ENCODE data around the gene UVRAG.

Gene UVRAG

DNA sequence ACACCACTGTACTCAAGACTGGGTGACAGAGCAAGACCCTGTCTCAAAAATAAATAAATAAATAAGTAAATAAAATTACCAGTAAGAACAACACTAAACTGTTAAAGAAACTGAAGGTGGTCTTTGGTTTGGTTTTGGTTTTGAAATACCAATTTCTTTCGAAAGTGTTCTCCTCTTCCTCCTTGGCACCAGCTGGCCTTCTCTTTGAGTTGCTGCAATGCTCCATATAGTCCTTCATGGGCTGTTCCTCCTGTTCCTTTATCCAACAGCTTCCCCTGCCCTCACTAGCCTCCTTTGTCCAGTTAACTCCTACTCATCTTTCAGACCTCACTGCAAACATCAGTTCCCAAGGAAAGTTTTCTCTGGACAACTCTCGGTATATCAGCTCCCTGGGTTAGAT is 5.0 kb upstream of the UVRAG start:
- no peak for DNase-seq (ENCODE audit: low spot score)

DNA sequence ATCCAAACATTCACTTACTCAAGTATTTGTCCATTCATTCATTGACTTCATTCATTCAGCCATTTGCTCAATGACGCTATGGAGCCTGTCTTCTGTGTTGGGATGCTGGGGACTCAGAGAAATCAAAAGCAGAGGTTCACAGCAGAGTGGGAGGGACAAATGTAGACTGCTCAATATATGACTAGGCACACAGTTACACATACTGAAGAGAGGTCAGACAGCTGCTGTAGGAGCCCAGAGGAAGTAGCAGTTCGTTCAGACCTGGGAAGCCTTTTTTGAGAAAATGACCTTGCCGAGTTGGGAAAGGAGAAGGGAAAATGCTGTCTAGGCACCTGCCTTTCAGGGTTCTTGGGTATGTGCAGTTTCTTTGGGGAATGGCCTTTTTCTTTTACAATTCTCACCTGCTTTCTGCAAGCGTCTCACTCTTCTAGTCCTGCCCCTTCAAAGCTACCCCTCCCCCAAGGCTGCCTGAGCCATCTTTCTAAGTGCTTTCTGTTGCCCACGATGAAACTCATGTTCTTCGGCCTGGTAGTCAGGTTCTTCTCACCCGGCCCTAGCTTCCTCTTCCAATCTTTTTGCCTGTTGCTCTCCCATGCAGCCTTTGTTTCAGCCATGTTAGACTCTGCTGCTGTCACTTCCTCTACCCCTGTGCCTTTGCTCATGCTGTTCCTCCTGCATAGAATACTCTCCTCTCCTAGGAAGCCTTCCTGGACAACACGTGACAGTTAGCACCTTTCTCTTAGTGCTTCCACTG is 4.2 kb upstream of the UVRAG start:
- DNase-seq (ENCODE audit: low spot score) = no peak

DNA sequence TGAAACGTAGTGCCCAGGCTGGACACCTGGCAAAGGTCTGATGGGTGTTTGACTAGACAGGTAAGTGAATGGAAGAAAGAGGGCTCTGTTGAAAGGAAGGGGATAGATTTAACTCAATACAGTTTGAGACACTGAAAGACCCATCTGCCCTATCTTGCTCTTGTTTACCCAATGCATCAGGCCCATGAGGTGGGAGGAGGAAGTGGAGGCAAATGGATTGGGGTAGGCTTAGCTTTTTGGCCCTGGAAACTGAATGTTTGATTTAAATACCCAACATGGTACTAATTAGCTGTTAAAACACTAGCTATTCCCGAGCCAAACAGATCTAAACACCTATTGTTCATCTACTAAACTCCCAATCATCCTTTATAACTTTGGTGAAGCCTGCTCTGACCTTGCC is 3.5 kb upstream of the UVRAG start:
- no peak for DNase-seq (ENCODE audit: low spot score)

DNA sequence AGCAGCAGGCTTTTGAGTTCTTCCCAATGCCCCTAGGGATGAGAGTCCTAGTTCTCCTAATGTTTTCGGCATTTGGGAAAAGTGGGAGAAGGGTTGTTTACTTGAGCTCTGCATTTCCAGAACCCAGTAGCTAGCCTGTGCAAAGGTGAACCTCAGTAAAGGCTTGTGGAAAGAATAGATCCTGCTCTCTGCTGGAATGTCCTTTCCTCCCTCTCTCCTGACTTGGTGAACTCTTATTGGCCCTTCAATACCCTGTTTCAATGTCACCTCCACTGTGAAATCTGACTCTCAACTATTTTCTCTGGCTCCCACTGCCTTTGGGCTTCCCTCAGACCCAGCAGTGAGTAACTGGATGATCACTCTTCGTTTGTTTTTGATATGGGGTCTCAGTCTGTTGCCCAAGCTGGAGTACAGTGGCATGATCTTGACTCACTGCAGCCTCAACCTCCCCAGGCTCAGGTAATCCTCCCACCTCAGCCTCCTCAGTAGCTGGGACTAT is 2.4 kb upstream of the UVRAG start:
- DNase-seq (ENCODE audit: low spot score) = no peak

DNA sequence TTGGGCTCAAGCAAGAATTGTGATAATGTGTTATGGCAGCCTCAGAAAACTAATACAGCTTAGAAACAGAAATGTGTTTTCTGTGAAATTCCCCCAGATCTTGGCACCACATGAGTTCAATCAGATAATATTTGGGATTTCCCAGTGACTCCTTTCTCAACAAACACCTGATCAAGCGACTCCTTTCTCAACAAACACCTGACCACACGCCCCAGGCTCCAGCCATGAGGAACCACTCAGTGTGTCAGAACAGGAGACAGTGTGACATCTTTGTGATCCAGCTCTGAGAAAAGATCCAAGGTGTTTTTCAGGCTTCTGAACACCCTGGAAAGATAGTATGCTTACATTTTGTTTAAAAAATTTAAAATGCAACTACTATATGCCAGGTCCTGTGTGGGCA is 1.9 kb upstream of the UVRAG start:
- DNase-seq (ENCODE audit: low spot score) = no peak

DNA sequence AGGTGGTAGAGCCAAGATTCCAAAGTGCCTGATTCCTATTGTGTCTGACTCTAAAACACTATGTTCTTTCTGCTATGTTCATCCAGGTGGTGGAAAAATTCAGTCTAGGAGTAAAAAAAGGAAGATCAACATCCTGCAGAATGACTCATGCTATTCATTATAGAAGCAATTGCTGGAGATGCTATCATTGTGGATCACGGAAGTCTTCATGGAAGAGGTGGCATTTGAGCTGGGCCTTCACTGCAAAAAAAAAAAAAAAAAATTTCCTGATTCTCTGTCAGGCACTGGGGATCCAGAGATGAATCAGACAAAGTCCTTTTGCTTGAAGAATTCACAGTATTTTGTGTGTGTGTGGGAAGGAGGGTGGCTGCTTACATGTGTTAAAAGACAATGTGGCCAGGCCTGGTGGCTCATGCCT is 1.4 kb upstream of the UVRAG start:
- DNase-seq (ENCODE audit: low spot score) = no peak

DNA sequence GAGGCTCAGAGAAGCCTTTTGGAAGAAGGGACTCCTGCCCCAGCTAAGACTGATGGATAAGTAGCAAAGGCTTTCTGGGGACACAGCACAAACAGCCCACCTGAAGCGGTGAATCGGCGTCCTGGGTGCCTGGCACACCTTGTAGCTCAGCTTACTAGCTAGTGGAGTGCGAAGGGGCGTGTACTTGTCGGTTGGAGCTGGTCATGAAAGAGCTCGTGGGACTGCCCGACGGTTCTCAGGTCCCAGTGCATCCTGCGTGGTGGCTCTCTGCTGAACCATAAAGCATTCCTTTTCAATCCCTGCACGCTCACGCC is 690 bp upstream of the UVRAG start:
- DNase-seq (ENCODE audit: low spot score) = no peak

DNA sequence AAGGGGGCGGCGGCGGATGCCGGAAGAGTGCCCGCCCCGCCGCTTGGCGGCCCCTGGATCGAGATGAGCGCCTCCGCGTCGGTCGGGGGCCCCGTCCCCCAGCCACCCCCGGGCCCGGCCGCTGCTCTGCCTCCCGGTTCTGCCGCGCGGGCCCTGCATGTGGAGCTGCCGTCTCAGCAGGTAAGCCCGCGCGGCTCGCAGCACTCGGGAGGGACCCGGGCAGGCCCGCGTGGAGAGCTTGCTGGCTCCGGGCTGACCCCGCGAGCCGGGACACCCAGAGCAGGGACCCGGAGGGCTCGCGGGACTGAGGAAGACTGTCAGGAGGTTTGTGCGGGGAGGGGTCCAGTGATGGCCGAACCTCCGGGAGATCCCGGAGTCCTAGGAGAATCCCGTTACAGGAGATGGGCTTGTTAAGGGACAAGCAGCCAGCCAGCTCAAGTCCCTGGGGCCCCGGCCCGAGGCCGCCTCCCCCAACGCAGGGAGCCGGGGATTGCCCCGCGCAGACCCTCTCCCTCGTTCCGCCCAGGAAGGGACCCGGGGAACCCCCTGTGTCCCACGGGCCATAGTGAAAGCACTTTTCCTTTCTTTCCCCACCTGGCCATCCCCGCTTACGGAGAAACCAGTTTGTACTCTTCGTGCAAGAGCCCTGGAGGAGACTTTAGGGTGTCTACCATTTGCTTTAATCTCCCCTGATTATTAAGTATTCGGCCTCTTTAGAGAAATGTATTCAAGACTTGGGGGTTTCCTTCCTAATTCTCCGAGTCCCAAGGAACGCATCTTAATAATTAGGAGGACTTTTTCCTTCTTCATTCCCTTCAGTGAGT is 547 bp downstream of the UVRAG start:
- DNase-seq (ENCODE audit: low spot score) = peak; percentile 32

DNA sequence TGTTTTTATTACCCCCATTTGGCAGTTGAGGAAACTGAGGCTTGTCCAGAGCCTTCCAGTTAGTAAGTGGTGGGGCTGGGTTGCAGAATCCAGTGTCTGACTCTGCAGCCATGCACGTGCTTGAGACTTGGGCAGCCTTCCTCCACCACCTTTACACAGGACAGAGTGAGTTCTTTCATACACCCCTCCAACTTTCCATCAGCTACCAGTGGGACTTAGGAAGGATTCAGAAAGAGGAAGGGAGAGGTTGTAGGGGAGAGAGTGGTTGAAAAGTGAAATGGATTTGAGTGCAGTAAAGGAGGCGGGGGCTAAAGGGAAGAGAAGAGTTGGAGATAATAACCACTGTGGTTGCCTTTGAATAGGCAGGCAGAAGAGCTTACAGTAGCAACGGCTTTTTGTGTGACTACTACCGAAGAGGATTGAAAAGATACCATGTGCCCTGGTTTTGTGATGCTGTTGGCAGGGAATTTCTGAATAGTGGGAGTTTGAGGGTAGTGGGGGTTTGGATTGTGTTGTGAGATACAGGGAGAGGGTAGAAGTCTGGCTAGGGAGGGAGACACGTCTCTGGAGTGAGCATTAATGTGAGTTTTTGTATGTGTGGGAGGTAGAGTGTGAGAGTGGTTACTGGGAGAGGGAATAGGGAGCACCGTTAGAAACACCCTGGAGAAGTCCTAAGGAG is 1.7 kb downstream of the UVRAG start:
- DNase-seq (ENCODE audit: low spot score) = no peak

DNA sequence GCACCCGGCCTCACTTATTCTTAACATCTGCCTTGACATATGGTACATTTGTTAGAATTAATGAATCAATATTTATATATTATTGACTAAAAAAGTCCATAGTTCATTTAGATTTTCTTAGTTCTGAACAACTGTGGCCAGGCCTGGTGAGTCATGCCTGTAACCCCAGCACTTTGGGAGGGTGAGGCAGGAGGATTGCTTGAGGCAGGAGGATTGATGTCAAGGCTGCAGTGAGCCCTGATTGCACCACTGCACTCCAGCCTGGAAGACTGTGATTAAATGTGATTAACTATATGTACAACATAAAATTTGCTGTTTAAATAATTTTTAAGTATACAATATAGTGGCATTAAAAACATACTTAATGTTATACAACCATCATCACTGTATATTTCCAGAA is 5.6 kb downstream of the UVRAG start:
- no peak for DNase-seq (ENCODE audit: low spot score)

DNA sequence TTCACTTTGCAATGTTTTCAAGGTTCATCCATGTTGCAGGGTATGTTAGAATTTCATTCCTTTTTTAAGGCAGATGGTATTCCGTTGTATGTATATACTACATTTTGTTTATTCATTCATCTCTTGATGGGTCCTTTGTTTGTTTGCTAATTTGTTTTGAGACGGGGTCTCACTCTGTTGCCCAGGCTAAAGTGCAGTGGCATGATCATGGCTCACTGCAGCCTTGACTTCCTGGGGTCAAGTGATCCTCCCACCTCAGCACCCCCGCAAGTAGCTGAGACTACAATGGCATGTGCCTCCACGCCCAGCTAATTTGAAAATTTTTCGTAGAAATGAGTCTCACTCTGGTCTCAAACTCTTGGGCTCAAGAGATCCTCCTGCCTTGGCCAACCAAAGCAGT is 6.2 kb downstream of the UVRAG start:
- DNase-seq (ENCODE audit: low spot score) = no peak

DNA sequence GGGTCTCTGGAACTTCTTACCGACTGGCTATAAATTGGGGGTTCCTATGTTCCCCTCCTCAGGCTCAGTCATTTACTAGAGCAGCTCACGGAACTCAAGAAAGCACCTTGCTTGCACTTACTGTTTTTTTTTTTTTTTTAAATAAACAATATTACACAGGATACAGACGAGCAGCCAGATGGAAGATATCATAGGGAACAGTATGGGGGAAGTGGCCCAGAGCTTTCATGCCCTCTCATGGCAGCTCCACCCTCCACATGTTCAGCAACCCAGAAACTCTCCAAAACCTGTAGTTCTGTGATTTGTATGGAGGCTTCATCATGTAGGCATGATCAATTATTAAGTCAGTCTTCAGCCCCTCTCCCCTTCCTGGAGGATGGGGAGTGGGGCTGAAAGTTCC is 7.5 kb downstream of the UVRAG start:
- DNase-seq (ENCODE audit: low spot score) = no peak

DNA sequence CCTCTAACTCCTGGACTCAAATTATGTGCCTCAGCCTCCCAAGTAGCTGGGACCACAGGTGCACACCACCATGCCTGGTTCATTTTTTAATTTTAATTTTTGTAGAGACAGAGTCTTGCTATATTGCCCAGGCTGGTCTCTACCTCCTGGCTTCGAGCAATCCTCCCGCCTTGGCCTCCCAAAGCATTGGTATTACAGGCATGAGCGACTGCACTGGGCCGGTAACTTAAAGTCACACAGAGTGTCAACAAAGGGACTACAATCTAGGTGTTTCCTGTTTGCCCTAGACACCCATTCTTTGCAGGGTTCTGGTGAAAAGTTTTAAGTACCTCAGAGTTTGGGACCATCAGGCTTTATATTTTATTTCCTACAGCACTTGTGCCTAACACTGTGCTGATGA is 8.4 kb downstream of the UVRAG start:
- no peak for DNase-seq (ENCODE audit: low spot score)

DNA sequence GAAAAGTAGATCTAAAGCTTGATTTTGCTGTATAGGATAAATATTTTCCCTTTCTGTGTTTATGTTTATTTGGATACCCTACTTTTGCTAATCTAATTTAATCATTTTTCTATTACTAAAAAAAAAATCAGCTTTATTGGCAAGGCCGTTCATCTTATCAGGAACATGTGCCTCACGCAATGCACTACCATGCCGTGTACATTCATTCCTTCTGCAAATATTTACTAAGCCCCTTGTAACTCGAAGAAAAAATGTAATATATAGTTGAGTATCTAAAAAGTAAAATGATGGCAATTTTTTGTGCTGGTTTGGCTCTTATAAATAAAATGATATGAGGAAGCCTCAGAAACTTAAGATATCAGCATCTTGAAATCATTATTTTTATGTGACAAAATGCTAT is 8.9 kb downstream of the UVRAG start:
- DNase-seq (ENCODE audit: low spot score) = no peak

DNA sequence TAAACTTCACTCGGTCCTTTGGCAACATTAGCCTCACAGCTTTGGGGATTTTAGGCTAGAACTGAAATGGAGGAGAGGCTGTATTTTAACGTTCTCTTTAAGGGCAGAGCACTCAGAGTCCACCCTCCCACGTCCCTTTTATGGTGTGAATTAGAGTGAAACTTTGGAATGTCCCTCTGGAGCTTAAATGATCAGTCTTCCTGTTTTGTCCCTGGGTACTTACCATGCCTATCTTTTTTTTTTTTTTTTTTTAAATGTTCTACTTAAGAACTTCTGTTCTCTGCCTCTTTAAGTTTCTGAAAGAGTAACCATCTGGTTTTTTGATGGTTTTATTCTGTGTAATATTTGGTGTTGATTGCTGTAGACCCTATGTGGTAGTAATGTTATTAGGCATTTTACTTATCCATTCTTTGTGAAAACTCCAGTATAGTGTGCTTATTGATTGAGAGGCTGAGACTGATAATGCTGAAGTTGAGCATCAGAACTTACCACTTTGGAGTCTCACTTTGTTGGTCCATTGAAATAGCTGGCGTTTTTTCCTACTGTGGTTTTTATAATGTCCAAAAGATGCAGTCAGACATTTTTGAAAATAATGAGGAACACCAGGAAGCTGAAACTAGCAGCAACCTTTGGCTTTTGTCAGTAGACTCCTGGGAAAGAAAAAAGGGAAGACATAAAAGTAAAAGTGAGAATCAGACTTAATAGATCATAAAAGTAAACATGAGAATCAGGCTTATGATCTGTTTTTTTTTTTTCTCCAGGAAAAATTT is 11.6 kb downstream of the UVRAG start:
- no peak for DNase-seq (ENCODE audit: low spot score)

DNA sequence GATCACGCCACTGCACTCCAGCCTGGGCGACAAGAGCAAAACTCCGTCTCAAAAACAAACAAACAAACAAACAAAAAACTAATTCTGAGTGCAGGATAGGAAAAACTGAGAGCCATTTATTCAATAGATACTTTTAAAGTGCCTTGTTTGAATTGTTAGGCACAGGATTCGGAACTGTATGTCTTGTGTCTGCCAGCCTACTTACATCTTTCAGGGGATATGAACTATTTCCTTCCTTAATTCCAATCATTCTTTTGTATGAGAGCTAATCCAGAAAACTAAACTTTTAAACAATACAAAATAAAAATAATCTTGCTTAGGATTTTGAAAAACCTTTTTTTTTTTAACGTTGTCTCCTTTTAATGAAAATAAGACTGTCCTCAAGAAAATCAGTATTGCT is 12.6 kb downstream of the UVRAG start:
- DNase-seq (ENCODE audit: low spot score) = no peak

DNA sequence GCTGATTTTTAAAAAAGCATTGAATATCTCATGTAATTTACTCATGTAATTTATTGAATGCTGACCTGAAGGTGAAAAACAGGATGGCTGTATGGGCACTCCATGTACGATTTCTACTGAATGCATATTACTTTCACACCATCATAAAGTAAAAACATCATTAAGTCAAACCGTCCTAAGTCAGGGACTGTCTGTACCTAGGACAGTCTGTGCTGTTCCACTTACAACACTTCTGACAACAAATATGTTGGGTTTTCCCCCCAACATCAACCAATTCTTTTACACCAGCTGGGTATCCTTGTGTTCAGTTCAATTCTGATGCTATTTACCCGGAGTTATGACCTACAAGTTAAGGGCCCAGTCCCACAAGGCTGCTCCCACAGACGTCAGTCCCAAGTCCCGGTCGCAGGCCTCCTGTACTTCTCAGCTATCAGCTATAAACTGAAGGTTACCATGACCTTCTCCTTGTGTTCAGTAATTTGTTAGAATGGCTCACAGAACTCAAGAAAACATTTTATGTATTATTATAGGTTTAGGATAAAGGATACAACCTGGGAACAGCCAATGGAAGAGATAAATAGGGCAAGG is 17.0 kb downstream of the UVRAG start:
- no peak for DNase-seq (ENCODE audit: low spot score)

DNA sequence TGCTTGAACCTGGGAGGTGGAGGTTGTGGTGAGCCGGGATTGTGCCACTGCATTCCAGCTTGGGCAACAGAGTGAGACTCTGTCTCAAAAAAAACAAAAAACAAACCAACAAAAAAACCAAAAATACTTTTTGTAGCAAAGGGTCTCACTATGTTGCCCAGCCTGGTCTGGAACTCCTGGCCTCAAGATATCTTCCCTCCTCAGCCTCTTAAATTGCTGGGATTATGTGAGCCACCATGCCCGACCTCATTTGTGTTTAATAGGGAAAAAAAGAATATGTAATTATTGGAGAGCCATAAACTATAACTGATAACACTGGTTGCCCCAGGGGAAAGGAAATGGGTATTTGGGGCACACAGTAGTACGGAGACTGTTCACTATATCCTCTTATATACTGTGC is 19.7 kb downstream of the UVRAG start:
- DNase-seq (ENCODE audit: low spot score) = no peak

DNA sequence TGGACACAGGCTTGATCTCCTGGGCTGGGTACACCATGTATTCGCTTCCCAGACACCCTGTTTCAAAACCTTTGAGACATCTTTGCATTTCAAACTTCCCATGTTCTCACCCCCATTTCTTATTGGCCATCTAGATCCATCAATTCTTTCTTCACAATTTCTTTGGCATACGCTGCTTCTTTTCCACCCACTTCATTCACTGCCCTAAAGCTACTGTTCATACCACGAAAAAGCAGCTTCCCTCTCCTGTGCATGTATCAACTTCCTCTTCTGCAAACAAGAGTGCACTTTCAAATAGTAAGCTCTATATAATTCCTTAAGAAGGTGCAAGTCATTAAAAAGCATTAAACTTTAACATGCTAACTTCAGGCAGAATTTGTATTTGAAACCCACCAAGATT is 21.4 kb downstream of the UVRAG start:
- no peak for DNase-seq (ENCODE audit: low spot score)

DNA sequence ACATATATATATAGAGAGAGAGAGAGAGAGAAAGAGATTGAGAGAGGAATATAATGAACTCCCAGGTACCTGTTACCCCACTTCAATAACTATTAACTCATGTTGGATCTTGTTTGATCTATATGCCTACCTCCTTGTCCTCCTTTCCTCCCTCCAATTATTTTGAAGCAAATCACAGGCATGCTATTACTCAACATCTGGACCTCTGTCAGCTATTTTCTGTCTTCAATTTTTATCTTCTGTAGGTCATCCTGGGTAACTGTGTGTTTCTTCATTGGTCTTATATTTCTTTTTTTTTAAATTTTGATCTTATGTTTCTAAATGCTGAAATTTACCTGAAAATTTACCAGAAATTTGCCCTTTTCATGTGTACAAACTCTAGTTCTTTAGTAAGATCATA is 24.8 kb downstream of the UVRAG start:
- DNase-seq (ENCODE audit: low spot score) = no peak

DNA sequence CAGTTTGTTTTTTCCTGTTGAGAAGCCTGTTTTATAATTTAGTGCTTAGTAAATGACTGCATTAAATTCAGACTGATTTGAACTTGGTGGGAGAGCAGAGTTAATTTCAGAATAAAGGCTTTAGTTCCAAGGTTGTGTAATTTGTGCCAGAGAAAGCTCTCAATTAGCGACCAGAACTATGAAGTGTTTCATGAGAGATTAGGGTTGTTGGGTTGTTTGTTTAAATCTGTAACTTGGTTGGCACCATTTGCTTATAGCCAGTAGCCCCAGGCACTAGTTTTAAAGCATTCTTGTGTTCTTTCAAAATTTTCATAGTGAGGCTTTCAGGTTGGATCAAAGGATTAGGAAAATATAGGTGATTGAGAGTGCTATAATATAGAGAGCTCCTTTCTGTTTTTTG is 25.5 kb downstream of the UVRAG start:
- no peak for DNase-seq (ENCODE audit: low spot score)

DNA sequence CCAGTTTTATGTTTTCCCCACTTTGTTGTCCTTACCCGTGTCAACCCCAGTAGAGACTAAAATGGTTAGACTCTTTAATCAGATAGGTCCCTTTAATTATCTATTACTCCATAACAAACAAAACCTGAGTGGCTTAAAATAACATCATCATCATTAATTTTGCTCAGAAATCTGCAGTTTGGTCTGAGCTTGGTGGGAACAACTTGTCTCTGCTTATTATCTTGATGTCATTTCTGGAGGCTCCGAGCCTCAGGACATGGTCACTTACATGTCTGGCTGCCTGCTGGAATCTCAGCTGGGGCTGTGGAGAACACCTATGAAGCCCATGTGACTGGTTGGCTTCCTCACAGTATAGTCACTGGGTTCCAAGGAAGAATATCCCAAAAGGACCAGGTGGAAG is 26.7 kb downstream of the UVRAG start:
- no peak for DNase-seq (ENCODE audit: low spot score)

Measured in CD4-positive, alpha-beta T cell treated with Interleukin-6 at 100 ng/mL for 8 hours (primary cell).